Retinal pigment epithelial cell (primary cell): ENCODE results near the gene KRT4.

Source experiments
- DNase-seq: peaks from one replicate; pipeline ENCODE4 v3.0.0-alpha.2; 2010; ENCODE audit warnings: low read depth
- H3K4me3 ChIP-seq: 2 replicates; pipeline ENCODE4 v1.5.1; 2011; ENCODE audit warnings: mild to moderate bottlenecking, low read length, control low read depth, moderate library complexity
- TF ChIP-seq, protein P1 (sequence below): conservative IDR thresholded peaks from 2 replicates; pipeline ENCODE4 v1.5.1; 2011; ENCODE audit warnings: low read depth, low read length, control low read depth, inconsistent platforms

KRT4 gene

GRCh38 chr12:52769946-52770345, 44.0 kb downstream of the KRT4 start:
- no peak for DNase-seq
- no peak overlapping the region for H3K4me3 ChIP-seq
- TF ChIP-seq, protein P1, sequence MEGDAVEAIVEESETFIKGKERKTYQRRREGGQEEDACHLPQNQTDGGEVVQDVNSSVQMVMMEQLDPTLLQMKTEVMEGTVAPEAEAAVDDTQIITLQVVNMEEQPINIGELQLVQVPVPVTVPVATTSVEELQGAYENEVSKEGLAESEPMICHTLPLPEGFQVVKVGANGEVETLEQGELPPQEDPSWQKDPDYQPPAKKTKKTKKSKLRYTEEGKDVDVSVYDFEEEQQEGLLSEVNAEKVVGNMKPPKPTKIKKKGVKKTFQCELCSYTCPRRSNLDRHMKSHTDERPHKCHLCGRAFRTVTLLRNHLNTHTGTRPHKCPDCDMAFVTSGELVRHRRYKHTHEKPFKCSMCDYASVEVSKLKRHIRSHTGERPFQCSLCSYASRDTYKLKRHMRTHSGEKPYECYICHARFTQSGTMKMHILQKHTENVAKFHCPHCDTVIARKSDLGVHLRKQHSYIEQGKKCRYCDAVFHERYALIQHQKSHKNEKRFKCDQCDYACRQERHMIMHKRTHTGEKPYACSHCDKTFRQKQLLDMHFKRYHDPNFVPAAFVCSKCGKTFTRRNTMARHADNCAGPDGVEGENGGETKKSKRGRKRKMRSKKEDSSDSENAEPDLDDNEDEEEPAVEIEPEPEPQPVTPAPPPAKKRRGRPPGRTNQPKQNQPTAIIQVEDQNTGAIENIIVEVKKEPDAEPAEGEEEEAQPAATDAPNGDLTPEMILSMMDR: no peak

DNA sequence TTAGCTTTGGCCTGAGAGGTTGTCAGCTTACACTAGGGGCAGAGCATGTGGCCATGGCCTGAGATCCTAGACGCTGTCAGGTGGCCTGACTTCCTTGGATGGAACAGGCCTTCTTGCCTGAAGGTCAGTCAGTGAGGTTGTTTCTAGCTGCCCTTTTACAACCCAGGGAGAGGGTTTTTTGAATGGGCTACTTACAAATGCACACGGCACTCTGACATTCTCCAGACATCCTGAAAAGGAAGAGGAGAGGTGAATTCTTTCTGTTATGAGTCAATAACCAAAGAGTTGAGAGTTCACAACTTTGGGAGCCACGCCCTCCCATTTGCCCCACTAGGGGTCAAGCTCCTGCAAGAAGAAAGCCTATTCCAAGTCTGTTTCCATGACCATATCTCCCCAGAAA, 44.6 kb downstream of the KRT4 start:
- TF ChIP-seq, protein P1: no peak
- no peak overlapping the region for H3K4me3 ChIP-seq
- no peak for DNase-seq

- TF ChIP-seq, protein P1: no peak
- no peak for DNase-seq
- H3K4me3 ChIP-seq: no peak overlapping the region
These were observed 45.3 kb downstream of the KRT4 start for GRCh38 chr12:52768479-52769200.

- TF ChIP-seq, protein P1: no peak
- DNase-seq: no peak
- H3K4me3 ChIP-seq: no peak overlapping the region
These were observed 46.5 kb downstream of the KRT4 start for GRCh38 chr12:52767427-52767826.

DNA sequence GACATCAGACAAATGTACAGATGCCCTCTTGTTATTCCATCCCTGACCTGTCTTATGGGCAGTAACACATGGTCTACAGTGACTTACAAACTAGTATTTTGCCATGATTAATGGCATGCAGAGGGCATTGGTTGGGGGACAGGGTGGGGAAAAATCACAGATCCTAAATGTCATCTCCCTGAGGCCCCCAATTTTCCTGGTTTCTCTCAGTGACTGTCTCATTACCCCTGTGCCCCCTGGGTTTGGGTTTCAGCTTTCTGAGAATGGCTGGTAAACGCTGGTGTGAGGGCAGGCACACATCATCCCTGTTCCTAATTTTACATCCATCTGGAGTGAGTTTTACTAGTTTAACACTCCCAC, 46.9 kb downstream of the KRT4 start:
- TF ChIP-seq, protein P1: no peak
- no peak overlapping the region for H3K4me3 ChIP-seq
- DNase-seq: no peak

DNA sequence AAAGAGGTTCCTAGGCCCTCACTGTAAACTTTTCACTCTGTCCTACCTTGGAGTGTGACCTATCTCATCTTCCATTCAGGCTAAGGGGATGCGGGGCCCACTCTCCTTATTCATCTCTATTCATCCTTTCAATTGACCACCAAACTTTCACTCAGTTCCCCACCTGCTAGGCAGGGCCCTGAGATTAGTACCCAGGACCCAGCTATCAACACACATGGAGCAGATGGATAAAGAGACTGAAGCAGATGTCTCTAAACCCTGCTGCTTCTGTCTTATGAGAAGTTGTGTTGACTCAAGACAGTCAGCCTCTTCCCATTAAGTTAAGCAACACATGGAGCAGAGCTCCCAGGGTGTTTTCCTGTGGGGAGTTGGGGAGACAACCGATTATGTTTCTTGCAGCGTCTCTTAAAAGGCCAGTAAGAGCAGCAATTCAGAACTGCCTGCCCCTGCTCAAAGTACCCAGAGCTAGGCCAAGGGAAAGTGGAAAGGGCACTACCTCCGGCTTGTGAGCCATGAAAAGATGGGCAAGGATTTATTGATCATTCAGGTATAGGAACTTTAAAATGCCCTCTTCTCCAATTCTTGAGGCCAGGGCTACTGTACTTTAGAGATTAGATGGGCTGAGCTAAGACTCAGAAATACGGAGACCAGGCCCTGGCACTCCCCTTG, 47.4 kb downstream of the KRT4 start:
- no peak overlapping the region for H3K4me3 ChIP-seq
- no peak for DNase-seq
- TF ChIP-seq, protein P1: no peak

GRCh38 chr12:52765702-52766101, 48.2 kb downstream of the KRT4 start:
- no peak for DNase-seq
- TF ChIP-seq, protein P1: no peak
- no peak overlapping the region for H3K4me3 ChIP-seq
